Stomach (tissue), 9 donors: Measurements from ENCODE around the gene SPARC. TPM values are rescaled to one million over a fixed set of nuclear protein-coding genes. Genes with fewer than 3 reads are reported as not detected.
A peak's percentile ranks its signal among the peaks of the same experiment; 100 is the strongest.

ENCODE experiments used
- DNase-seq, 2 donors: peaks; one replicate each; pipeline versions ENCODE4 v3.0.0 to v3.0.0-alpha.2; 2013 to 2019
- H3K27ac ChIP-seq, 5 donors: fragments of 200-600 bp in 4 of 5; sonication (generic) in 4 of 5; one replicate each; pipeline ENCODE4 v1.5.1; 2013 to 2019; ENCODE audit warnings: mild to moderate bottlenecking in 1 of 5, moderate library complexity in 1 of 5
- H3K27me3 ChIP-seq, 3 donors: fragments of 200-600 bp; sonication (generic); one replicate each; pipeline ENCODE4 v1.5.1; 2017 to 2019; ENCODE audit warnings: mixed run types in 1 of 3
- H3K36me3 ChIP-seq, 4 donors: fragments of 200-600 bp; sonication (generic); 1 replicate in 3 of 4; 2 replicates in 1 of 4; pipeline ENCODE4 v1.5.1; 2016 to 2019
- H3K4me1 ChIP-seq, 4 donors: fragments of 200-600 bp; sonication (generic); one replicate each; pipeline ENCODE4 v1.5.1; 2016 to 2019
- H3K4me3 ChIP-seq, 4 donors: fragments of 200-600 bp; sonication (generic) in 3 of 4; one replicate each; pipeline ENCODE4 v1.5.1; 2016 to 2019; ENCODE audit warnings: mild to moderate bottlenecking in 1 of 4
- H3K9me3 ChIP-seq, 4 donors: fragments of 200-600 bp; sonication (generic); one replicate each; pipeline ENCODE4 v1.5.1; 2016 to 2019
- EP300 ChIP-seq: sonication (generic); formaldehyde crosslinking; IDR thresholded peaks from one replicate; pipeline ENCODE4 v1.6.1; 2017; ENCODE audit warnings: antibody characterized with exemption
- POLR2A ChIP-seq, 4 donors: fragments of 450-650 bp; IDR thresholded peaks; one replicate each; pipeline ENCODE4 v1.6.1; 2016; ENCODE audit warnings: antibody characterized with exemption in 4 of 4, control low read depth in 2 of 4, mild to moderate bottlenecking in 1 of 4, moderate library complexity in 1 of 4
- POLR2AphosphoS5 ChIP-seq, 3 donors: sonication (generic); formaldehyde crosslinking; IDR thresholded peaks; one replicate each; pipeline ENCODE4 v1.6.1; 2016; ENCODE audit warnings: antibody characterized with exemption in 3 of 3
- WGBS, 5 donors: extraction: QIAGEN DNeasy Blood & Tissue Kit in 3 of 5; methylation state at CpG; one replicate each; pipeline versions ENCODE4 v1.1.5 to v1.1.7; 2013 to 2018; 5-methylcytosine and 5-hydroxymethylcytosine counted together
- intact Hi-C: fragments of 100-400 bp; cut with DNase I; formaldehyde crosslinking; loops from one replicate; pipeline ENCODE4 v1.15.1; 2023; ENCODE audit warnings: low total_unique reads
- polyA plus RNA-seq, 3 donors: library from polyadenylated mRNA; stranded (reverse); fragments of 200-250 nt; gene quantifications; one replicate each; pipeline ENCODE4 v1.2.3, GENCODE V29; 2013
- total RNA-seq, 5 donors: library from RNA; depleted of rRNA; stranded (reverse); fragments of >200 nt; gene quantifications; one replicate each; pipeline versions ENCODE4 v1.1.0 to v1.2.3, GENCODE V29; 2014 to 2016
- TF ChIP-seq, protein P1 (sequence below), 7 experiments: fragments of 450-650 bp in 4 of 7; fragments of 200-600 bp in 3 of 7; sonication (generic) in 3 of 7; IDR thresholded peaks; one replicate each; pipeline ENCODE4 v1.5.1; 2016 to 2019; ENCODE audit warnings: antibody characterized with exemption in 7 of 7, control low read depth in 2 of 7, mild to moderate bottlenecking in 1 of 7
- donor health status: healthy with polysubstance abuse.
- donor health status: Bipolar disorder and iron deficiency.
- donor health status: healthy.

The SPARC gene
- total and polyA plus RNA-seq, 8 donors, result 36.2 to 1,348 (median 94.7) TPM

DNA sequence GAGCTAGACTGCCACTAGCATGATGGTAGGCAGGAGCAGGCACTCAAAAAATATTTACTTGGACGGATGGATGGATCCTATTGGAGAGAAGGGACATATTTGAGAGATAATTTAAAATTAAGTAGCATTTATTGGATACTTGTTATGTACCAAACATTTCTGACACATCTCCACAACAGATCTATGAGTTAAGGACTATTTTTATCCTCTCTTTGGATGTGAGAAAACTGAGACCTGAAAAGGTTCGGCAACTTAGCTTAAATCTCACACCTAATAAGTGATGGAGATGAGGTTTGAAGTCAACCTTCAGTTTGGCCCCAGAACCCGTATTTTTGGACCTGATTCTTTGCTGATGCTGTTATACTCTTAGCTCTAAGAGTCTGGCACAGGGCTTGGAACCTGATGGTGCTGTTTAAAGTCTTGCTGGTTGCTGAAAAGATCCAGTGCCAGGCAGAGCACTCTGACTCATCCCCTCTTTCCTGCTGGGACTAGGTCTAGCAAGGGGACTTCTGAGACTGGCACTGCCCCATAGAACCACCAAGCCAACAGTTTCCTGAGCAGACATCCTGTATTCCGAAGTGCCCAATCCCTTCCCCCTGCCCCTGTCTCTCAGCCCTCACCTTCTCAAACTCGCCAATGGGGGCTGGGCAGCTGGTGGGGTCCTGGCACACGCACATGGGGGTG lies 15.6 kb downstream of the SPARC start:
- 57 to 75% (median 69%) methylated on average over 6 of the region's 6 CpGs for WGBS, 5 donors
- Histone ChIP-seq H3K4me3 (no peak overlapping the region), H3K9me3 (no peaks in the 10 kb centered on the region), H3K27ac (peak overlapping the region; percentile 61 to 89 (median 78)), H3K4me1 (peaks cover 19 to 70% (median 39%) of the 10 kb centered on the region in 4 donors), H3K27me3 (no peaks in the 10 kb centered on the region), H3K36me3 (peaks cover 17 to 78% (median 58%) of the 10 kb centered on the region in 4 donors)
- no peak for DNase-seq
- intact Hi-C loops, result no loop called here
- TF ChIP-seq, protein P1, sequence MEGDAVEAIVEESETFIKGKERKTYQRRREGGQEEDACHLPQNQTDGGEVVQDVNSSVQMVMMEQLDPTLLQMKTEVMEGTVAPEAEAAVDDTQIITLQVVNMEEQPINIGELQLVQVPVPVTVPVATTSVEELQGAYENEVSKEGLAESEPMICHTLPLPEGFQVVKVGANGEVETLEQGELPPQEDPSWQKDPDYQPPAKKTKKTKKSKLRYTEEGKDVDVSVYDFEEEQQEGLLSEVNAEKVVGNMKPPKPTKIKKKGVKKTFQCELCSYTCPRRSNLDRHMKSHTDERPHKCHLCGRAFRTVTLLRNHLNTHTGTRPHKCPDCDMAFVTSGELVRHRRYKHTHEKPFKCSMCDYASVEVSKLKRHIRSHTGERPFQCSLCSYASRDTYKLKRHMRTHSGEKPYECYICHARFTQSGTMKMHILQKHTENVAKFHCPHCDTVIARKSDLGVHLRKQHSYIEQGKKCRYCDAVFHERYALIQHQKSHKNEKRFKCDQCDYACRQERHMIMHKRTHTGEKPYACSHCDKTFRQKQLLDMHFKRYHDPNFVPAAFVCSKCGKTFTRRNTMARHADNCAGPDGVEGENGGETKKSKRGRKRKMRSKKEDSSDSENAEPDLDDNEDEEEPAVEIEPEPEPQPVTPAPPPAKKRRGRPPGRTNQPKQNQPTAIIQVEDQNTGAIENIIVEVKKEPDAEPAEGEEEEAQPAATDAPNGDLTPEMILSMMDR (IDR thresholded peaks at IDR 0.05), result no peak

DNA sequence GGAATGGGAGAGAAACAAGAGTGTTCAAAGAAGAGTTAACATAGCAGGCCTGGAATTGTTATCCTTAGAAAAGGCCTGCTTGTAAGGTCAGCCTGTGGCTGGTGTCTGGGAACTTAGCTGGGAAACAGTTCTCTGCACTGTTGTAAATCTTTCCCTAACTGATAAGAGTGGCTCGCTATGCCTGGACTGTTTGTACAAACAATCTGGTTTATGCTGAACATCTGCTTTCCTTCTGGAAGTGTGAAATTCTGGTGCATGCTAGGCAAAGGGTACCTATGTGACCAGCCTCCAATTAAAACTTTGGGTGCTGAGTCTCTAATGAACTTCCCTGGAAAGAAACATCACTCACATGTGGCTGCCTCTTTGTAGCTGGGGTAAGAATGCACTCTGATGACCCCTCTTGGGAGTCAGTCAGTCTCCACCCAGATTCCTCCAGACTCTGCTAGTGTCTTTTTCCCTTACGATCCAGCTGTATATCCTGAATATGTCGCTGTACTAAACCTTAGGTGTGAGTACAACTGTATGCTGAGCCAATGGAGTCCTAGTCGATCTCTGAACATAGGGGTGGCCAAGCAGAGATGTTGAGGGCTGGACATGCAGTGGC lies 16.5 kb downstream of the SPARC start:
- H3K27ac ChIP-seq, result peak overlapping the region in 3 of 5 donors; percentile 78 to 89 (median 87)
- TF ChIP-seq POLR2A (IDR thresholded peaks at IDR 0.05), result no peak
- TF ChIP-seq EP300, result no peak
- TF ChIP-seq, protein P1 (IDR thresholded peaks at IDR 0.05), result no peak
- no peak for TF ChIP-seq POLR2AphosphoS5 (IDR thresholded peaks at IDR 0.05)
- H3K36me3 ChIP-seq, result peaks cover 14 to 87% (median 63%) of the 10 kb centered on the region in 4 donors
- H3K4me1 ChIP-seq, result peaks cover 11 to 70% (median 40%) of the 10 kb centered on the region in 4 donors
- DNase-seq, result no peak
- 48 to 62% (median 55%) methylated on average over 4 of the region's 4 CpGs for WGBS, 5 donors
- no peaks in the 10 kb centered on the region for H3K9me3 ChIP-seq
- intact Hi-C loops, result no loop called here
- H3K27me3 ChIP-seq, result no peaks in the 10 kb centered on the region
- no peak overlapping the region for H3K4me3 ChIP-seq

DNA sequence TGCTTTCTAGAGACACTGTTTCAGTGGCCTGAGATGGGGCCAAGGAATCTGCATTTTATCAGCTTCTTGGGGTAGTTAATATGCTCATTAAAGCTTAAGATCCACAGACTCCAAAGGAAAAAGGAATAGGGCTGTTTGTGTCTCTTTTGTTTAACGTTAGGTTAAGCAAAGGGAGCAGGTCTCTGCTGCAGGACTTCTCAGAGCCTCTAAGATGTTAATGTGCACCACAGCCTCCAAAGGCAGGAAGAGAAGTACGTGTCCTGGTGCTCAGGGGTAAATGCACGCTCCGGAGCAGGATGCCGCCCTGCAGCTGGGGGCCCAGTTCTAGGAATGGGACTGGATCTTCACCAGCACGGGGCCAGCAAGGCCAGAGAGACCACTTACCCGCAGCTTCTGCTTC lies 19.6 kb downstream of the SPARC start:
- Histone ChIP-seq H3K27ac (peak overlapping the region in 2 of 5 donors; percentile 9 to 25), H3K36me3 (peaks cover 4 to 88% (median 63%) of the 10 kb centered on the region in 4 donors), H3K4me3 (no peak overlapping the region), H3K4me1 (peaks cover 11 to 67% (median 39%) of the 10 kb centered on the region in 4 donors), H3K9me3 (no peaks in the 10 kb centered on the region), H3K27me3 (no peaks in the 10 kb centered on the region)
- no peak for TF ChIP-seq POLR2AphosphoS5 (IDR thresholded peaks at IDR 0.05)
- no peak for TF ChIP-seq EP300
- TF ChIP-seq, protein P1 (IDR thresholded peaks at IDR 0.05), result no peak
- TF ChIP-seq POLR2A (IDR thresholded peaks at IDR 0.05), result no peak
- DNase-seq, result no peak
- 76 to 88% (median 83%) methylated on average over 6 to 7 of the region's 7 CpGs for WGBS, 5 donors
- intact Hi-C loops, result no loop called here

DNA sequence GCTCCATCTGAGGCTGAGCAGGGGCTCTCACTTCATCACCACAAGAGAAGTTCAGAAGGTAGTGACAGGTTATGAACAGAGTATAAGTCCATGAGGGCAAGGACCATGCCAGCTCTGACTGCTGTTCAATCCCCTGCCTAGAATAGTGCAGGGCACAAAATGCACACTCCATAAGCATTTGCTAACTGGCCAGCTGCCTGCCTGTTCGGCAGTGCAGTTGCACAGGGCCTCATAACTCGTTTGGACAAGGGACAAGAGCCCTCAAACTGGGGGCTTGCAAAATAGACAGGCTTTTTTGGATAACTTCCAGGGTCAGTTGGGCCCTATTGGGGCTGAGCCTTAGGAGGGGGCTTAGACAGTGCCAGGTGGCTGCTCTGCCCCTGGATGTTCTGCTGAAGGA lies 21.1 kb downstream of the SPARC start:
- peaks cover 4 to 87% (median 62%) of the 10 kb centered on the region in 4 donors for H3K36me3 ChIP-seq
- H3K9me3 ChIP-seq, result no peaks in the 10 kb centered on the region
- intact Hi-C loops, result no loop called here
- H3K27me3 ChIP-seq, result no peaks in the 10 kb centered on the region
- no peak for DNase-seq
- WGBS, 5 donors, result 17 to 42% (median 36%) methylated on average over 1 to 2 of the region's 2 CpGs
- no peak overlapping the region for H3K4me3 ChIP-seq
- TF ChIP-seq POLR2AphosphoS5 (IDR thresholded peaks at IDR 0.05) (no peak), POLR2A (IDR thresholded peaks at IDR 0.05) (no peak), EP300 (no peak)
- TF ChIP-seq, protein P1 (IDR thresholded peaks at IDR 0.05), result no peak
- peak overlapping the region in 4 of 5 donors; percentile 36 to 66 (median 53) for H3K27ac ChIP-seq
- peaks cover 11 to 53% (median 35%) of the 10 kb centered on the region in 4 donors for H3K4me1 ChIP-seq
